ENCODE data around the gene MEGF6.

MEGF6 gene

GRCh38 chr1:3600354-3600753, 11.0 kb downstream of the MEGF6 start:
- Histone ChIP-seq H3K4me1 (ENCODE audit: control insufficient read depth, insufficient read depth, low read length) (peaks cover 6% of the 10 kb centered on the region), H3K4me3 (ENCODE audit: low read length) (no peak overlapping the region), H3K36me3 (ENCODE audit: control insufficient read depth, insufficient read depth, low read length) (no peaks in the 10 kb centered on the region), H3K27ac (ENCODE audit: low read length) (no peak overlapping the region), H3K27me3 (ENCODE audit: control insufficient read depth, insufficient read depth, low read length) (no peaks in the 10 kb centered on the region), H3K9me3 (ENCODE audit: control insufficient read depth, insufficient read depth, low read length) (no peaks in the 10 kb centered on the region)
- WGBS (ENCODE audit: insufficient coverage, insufficient read length), result no CpG with 5 or more reads among the region's 10 CpGs
- DNase-seq (ENCODE audit: low read depth, low spot score), result no peak

DNA sequence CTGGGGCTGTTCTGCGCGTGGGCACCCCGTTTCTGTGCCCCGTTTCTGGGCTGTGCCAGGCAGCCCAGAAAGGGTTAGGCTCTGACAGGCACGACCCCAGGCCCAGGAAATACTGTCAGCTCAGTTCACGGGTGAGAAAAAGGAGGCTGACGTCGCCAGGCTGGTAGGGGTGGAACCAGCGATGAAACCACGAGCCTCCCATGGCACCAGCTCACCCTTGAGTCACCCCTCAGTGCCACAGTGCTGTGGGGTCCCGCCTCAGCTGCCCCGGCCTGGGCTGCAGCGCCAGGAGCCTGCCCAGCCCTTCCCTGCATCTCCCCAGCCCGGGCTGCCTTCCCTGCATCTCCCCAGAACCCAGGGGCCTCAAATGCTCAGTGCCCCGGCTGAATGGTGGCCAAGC, 11.5 kb downstream of the MEGF6 start:
- DNase-seq (ENCODE audit: low read depth, low spot score), result no peak
- H3K27ac ChIP-seq (ENCODE audit: low read length), result no peak overlapping the region
- no peaks in the 10 kb centered on the region; the same call in 1 of the 2 replicates for H3K36me3 ChIP-seq (ENCODE audit: control insufficient read depth, insufficient read depth, low read length)
- no peaks in the 10 kb centered on the region for H3K27me3 ChIP-seq (ENCODE audit: control insufficient read depth, insufficient read depth, low read length)
- no peaks in the 10 kb centered on the region for H3K9me3 ChIP-seq (ENCODE audit: control insufficient read depth, insufficient read depth, low read length)
- H3K4me1 ChIP-seq (ENCODE audit: control insufficient read depth, insufficient read depth, low read length), result peaks cover 6% of the 10 kb centered on the region
- no peak overlapping the region for H3K4me3 ChIP-seq (ENCODE audit: low read length)
- WGBS (ENCODE audit: insufficient coverage, insufficient read length), result no CpG with 5 or more reads among the region's 15 CpGs

DNA sequence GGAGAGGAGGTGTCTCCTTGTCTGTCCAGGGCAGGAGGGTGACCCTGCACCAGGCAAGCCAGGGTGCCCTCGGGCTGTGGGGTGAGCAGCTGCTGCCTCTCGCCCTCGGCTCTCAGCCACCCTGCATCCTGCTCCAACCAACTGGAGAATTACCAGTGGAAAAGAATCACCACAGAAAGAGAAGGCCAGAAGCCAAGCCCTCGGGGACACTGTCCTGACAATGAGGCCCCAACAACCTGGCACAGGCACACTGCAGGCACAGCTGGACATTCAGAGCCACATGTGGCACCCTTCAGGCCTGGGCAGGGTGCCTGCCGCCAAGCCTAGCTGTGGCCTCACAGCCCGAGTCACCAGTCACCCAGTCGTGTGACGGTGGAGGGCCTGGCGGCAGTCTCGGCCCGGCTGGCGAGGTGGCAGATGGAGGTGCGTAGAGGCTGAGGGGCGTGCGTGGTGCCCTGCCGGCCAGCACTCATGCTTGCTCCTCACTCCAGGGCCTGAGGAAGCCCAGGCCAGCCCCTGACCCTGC, 12.0 kb downstream of the MEGF6 start:
- no CpG with 5 or more reads among the region's 16 CpGs for WGBS (ENCODE audit: insufficient coverage, insufficient read length)
- H3K27ac ChIP-seq (ENCODE audit: low read length), result no peak overlapping the region
- no peaks in the 10 kb centered on the region for H3K9me3 ChIP-seq (ENCODE audit: control insufficient read depth, insufficient read depth, low read length)
- H3K27me3 ChIP-seq (ENCODE audit: control insufficient read depth, insufficient read depth, low read length), result no peaks in the 10 kb centered on the region
- no peak for DNase-seq (ENCODE audit: low read depth, low spot score)
- peaks cover 6% of the 10 kb centered on the region for H3K4me1 ChIP-seq (ENCODE audit: control insufficient read depth, insufficient read depth, low read length)
- H3K4me3 ChIP-seq (ENCODE audit: low read length), result no peak overlapping the region
- H3K36me3 ChIP-seq (ENCODE audit: control insufficient read depth, insufficient read depth, low read length), result no peaks in the 10 kb centered on the region; the same call in 1 of the 2 replicates

DNA sequence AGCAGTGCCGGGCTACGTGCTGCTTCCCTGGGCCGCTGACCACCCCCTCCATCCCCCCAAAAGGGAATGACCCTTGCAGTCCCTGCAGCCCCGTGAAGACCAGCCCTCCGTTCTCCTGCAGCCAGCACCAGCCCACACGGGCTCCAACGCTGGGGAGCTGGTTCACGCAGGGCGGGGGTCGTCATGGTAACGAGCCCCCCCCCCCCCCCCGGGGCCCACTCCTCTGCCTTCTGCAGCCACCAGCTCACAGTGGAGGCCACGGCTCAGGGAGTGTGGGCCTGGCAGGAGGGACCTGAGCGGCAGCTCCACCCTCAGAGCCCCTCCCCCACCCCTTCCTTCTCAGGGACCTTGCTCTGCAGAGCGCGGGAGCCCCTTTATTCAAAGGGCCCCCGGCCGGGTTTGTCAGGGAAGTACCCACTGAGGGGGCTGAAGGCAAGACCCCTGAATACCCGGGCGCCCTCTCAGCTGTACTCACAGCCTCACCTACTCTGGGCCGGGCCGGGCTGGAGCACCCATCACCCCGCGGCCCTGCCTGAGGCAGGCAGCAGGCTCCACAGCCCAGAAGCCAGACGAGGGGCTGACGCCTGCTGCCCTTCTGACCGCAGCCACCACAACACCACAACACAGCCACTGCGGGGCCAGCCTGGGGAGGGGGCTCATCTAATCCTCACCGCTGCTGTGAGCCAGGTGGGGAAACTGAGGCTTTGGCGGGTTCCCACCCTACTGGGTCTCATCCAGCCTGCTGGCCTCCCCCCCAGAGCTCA, 12.6 kb downstream of the MEGF6 start:
- H3K27me3 ChIP-seq (ENCODE audit: control insufficient read depth, insufficient read depth, low read length), result no peaks in the 10 kb centered on the region
- H3K4me3 ChIP-seq (ENCODE audit: low read length), result no peak overlapping the region
- no peaks in the 10 kb centered on the region for H3K9me3 ChIP-seq (ENCODE audit: control insufficient read depth, insufficient read depth, low read length)
- no peak for DNase-seq (ENCODE audit: low read depth, low spot score)
- WGBS (ENCODE audit: insufficient coverage, insufficient read length), result no CpG with 5 or more reads among the region's 30 CpGs
- no peaks in the 10 kb centered on the region; the same call in 1 of the 2 replicates for H3K36me3 ChIP-seq (ENCODE audit: control insufficient read depth, insufficient read depth, low read length)
- H3K4me1 ChIP-seq (ENCODE audit: control insufficient read depth, insufficient read depth, low read length), result peaks cover 6% of the 10 kb centered on the region
- no peak overlapping the region for H3K27ac ChIP-seq (ENCODE audit: low read length)

DNA sequence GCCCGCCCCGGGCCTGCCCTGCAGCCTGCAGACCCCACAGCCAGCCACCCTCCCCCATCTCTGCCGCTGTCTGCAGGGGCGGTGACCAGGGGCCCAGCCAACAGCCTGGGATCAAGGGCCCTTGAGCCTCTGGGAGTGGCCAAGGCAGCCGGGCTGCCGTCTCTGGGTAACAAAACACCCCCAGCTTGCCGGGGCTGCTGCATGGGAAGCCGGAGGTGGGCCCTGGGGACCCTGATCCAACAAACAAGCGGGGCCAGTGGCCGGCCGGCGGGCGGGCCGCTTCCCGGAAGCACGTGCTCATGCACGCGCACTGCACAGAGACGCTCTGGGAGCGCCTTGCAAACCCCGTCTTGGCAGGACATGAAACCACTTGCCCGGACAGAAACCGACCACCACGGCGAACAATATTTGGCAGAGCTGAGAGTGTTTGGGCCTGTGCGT, 13.2 kb downstream of the MEGF6 start:
- Histone ChIP-seq H3K36me3 (ENCODE audit: control insufficient read depth, insufficient read depth, low read length) (no peaks in the 10 kb centered on the region; the same call in 1 of the 2 replicates), H3K9me3 (ENCODE audit: control insufficient read depth, insufficient read depth, low read length) (no peaks in the 10 kb centered on the region), H3K27me3 (ENCODE audit: control insufficient read depth, insufficient read depth, low read length) (no peaks in the 10 kb centered on the region), H3K4me1 (ENCODE audit: control insufficient read depth, insufficient read depth, low read length) (peaks cover 6% of the 10 kb centered on the region), H3K27ac (ENCODE audit: low read length) (no peak overlapping the region), H3K4me3 (ENCODE audit: low read length) (no peak overlapping the region)
- no CpG with 5 or more reads among the region's 26 CpGs for WGBS (ENCODE audit: insufficient coverage, insufficient read length)
- no peak for DNase-seq (ENCODE audit: low read depth, low spot score)

- Histone ChIP-seq H3K27me3 (ENCODE audit: control insufficient read depth, insufficient read depth, low read length) (no peaks in the 10 kb centered on the region), H3K9me3 (ENCODE audit: control insufficient read depth, insufficient read depth, low read length) (no peaks in the 10 kb centered on the region), H3K27ac (ENCODE audit: low read length) (no peak overlapping the region), H3K4me3 (ENCODE audit: low read length) (no peak overlapping the region), H3K4me1 (ENCODE audit: control insufficient read depth, insufficient read depth, low read length) (peaks cover 8% of the 10 kb centered on the region), H3K36me3 (ENCODE audit: control insufficient read depth, insufficient read depth, low read length) (no peaks in the 10 kb centered on the region; the same call in 1 of the 2 replicates)
- no peak for DNase-seq (ENCODE audit: low read depth, low spot score)
- no CpG with 5 or more reads among the region's 11 CpGs for WGBS (ENCODE audit: insufficient coverage, insufficient read length)
Observed at GRCh38 chr1:3597599-3597964, 13.7 kb downstream of the MEGF6 start.

- no peak overlapping the region for H3K27ac ChIP-seq (ENCODE audit: low read length)
- no peak overlapping the region for H3K4me3 ChIP-seq (ENCODE audit: low read length)
- no peaks in the 10 kb centered on the region; the same call in 1 of the 2 replicates for H3K36me3 ChIP-seq (ENCODE audit: control insufficient read depth, insufficient read depth, low read length)
- DNase-seq (ENCODE audit: low read depth, low spot score), result no peak
- no peaks in the 10 kb centered on the region for H3K27me3 ChIP-seq (ENCODE audit: control insufficient read depth, insufficient read depth, low read length)
- H3K4me1 ChIP-seq (ENCODE audit: control insufficient read depth, insufficient read depth, low read length), result peaks cover 8% of the 10 kb centered on the region
- no peaks in the 10 kb centered on the region for H3K9me3 ChIP-seq (ENCODE audit: control insufficient read depth, insufficient read depth, low read length)
- no CpG with 5 or more reads among the region's 29 CpGs for WGBS (ENCODE audit: insufficient coverage, insufficient read length)
Observed at GRCh38 chr1:3596663-3597598, 14.4 kb downstream of the MEGF6 start.

- Histone ChIP-seq H3K4me1 (ENCODE audit: control insufficient read depth, insufficient read depth, low read length) (peaks cover 8% of the 10 kb centered on the region), H3K27ac (ENCODE audit: low read length) (no peak overlapping the region), H3K36me3 (ENCODE audit: control insufficient read depth, insufficient read depth, low read length) (no peaks in the 10 kb centered on the region; the same call in 1 of the 2 replicates), H3K4me3 (ENCODE audit: low read length) (no peak overlapping the region), H3K9me3 (ENCODE audit: control insufficient read depth, insufficient read depth, low read length) (no peaks in the 10 kb centered on the region), H3K27me3 (ENCODE audit: control insufficient read depth, insufficient read depth, low read length) (no peaks in the 10 kb centered on the region)
- no CpG with 5 or more reads among the region's 7 CpGs for WGBS (ENCODE audit: insufficient coverage, insufficient read length)
- DNase-seq (ENCODE audit: low read depth, low spot score), result no peak
Observed at GRCh38 chr1:3595949-3596348, 15.4 kb downstream of the MEGF6 start.

- Histone ChIP-seq H3K27me3 (ENCODE audit: control insufficient read depth, insufficient read depth, low read length) (no peaks in the 10 kb centered on the region), H3K36me3 (ENCODE audit: control insufficient read depth, insufficient read depth, low read length) (no peaks in the 10 kb centered on the region; the same call in 1 of the 2 replicates), H3K9me3 (ENCODE audit: control insufficient read depth, insufficient read depth, low read length) (no peaks in the 10 kb centered on the region), H3K27ac (ENCODE audit: low read length) (no peak overlapping the region), H3K4me3 (ENCODE audit: low read length) (no peak overlapping the region), H3K4me1 (ENCODE audit: control insufficient read depth, insufficient read depth, low read length) (peaks cover 14% of the 10 kb centered on the region)
- no CpG with 5 or more reads among the region's 31 CpGs for WGBS (ENCODE audit: insufficient coverage, insufficient read length)
- DNase-seq (ENCODE audit: low read depth, low spot score), result no peak
Observed at GRCh38 chr1:3594706-3595377, 16.5 kb downstream of the MEGF6 start.

DNA sequence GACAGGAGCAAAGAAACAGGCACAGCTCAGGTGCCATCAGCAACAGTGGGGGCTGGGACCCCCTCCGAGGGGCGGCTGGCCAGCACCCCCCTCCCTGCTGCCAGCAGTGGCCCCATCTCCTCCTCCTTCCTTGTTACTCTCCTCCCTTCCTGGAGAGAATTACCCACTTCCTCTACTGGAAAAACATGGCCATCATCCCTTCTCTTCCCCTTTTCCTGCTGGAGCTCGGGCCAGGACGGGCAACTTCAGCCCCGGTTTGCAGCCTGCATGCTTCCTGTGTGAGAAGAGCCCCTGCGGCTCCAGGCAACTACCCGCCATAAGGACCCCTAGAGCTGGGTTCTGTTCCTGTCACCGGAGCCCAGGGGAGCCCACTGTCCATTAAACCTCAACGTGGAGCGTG, 17.6 kb downstream of the MEGF6 start:
- no peak overlapping the region for H3K27ac ChIP-seq (ENCODE audit: low read length)
- no peaks in the 10 kb centered on the region for H3K9me3 ChIP-seq (ENCODE audit: control insufficient read depth, insufficient read depth, low read length)
- no CpG with 5 or more reads among the region's 10 CpGs for WGBS (ENCODE audit: insufficient coverage, insufficient read length)
- no peaks in the 10 kb centered on the region for H3K27me3 ChIP-seq (ENCODE audit: control insufficient read depth, insufficient read depth, low read length)
- no peak overlapping the region for H3K4me3 ChIP-seq (ENCODE audit: low read length)
- H3K4me1 ChIP-seq (ENCODE audit: control insufficient read depth, insufficient read depth, low read length), result peaks cover 14% of the 10 kb centered on the region
- H3K36me3 ChIP-seq (ENCODE audit: control insufficient read depth, insufficient read depth, low read length), result no peaks in the 10 kb centered on the region; the same call in 1 of the 2 replicates
- no peak for DNase-seq (ENCODE audit: low read depth, low spot score)
